ENCODE data around the gene HBQ1.
"Not testable (repeated sequence)": the region's sequence is repeated elsewhere in the genome, so short reads cannot be mapped to it uniquely, and the experiment has no call there.

The HBQ1 gene

DNA sequence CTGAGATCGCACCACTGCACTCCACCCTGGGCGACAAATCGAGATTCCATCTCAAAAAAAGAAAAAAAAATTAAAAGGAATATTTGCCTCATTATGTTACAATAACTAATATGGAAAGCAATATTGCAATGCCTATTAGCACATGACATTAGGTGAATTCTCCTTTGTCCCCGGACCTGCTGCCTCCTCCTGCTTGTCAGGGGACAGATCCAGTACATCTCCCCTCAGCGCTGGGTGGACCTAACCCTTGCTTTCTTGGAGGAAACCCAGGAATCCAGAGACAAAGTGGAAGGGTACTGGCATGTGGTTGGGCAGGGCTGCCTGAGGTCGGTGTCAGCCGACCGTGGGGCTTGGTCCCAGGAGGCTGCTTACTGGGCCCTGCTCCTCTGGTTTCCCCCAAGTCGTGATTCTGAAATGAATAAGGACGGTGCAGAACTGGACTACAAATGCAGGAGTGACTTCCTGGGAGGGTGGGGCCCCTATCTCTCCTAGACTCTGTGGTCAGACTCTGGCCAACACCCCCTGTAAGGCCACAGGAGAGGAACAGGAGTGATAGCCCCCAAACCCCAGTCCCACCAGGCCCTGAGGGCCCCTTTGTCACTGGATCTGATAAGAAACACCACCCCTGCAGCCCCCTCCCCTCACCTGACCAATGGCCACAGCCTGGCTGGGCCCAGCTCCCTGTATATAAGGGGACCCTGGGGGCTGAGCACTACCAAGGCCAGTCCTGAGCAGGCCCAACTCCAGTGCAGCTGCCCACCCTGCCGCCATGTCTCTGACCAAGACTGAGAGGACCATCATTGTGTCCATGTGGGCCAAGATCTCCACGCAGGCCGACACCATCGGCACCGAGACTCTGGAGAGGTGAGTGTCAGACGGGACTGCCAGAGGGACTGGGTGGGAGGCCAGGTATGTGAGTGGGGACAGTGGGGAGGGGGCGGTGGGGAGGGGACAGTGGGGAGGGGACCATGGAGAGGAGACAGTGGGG is 27.8 kb upstream of the HBQ1 start, which contains the start of gene HBZ:
HBZ (plus strand) TSS at position 504 of the 988 bp plus-strand sequence; CDS start at position 770, 266 bp downstream.
- Histone ChIP-seq H3K27me3 (ENCODE audit: low read depth) (peaks cover 2% of the 10 kb centered on the region; the same call in 1 of the 2 replicates), H3K9me3 (no peaks in the 10 kb centered on the region), H3K4me1 (peaks cover 5% of the 10 kb centered on the region), H3K4me3 (no peak within 1 kb of the TSS), H3K36me3 (replicated peaks) (no peaks in the 10 kb centered on the region)
- in situ Hi-C loops (cut with MboI; ENCODE audit: low sequenced_read_pairs): no loop called here
- DNase-seq (ENCODE audit: low spot score in 2 of 2): no peak

DNA sequence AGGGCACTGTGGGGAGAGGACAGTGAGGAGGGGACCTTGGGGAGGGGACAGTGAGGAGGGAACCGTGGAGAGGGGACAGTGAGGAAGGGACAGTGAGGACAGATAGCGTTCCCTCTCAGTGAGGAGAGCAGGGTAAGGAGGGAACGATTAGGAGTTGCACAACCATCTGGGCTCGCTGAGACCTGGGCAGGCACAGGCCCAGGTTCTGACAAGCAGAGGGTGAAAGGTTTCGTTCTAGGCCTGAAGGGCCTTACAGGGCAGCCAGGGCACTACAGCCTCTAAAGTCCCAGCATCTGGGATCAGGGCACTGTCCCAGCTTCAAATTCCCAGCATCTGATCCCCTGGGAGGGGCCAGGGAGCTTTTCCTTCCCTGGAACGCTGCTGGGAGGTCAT is 27.1 kb upstream of the HBQ1 start:
- H3K27me3 ChIP-seq (ENCODE audit: low read depth); H3K9me3 ChIP-seq; in situ Hi-C loops (cut with MboI; ENCODE audit: low sequenced_read_pairs); H3K4me1 ChIP-seq; DNase-seq (ENCODE audit: low spot score in 2 of 2); H3K36me3 ChIP-seq (replicated peaks); H3K4me3 ChIP-seq: not testable (repeated sequence)

DNA sequence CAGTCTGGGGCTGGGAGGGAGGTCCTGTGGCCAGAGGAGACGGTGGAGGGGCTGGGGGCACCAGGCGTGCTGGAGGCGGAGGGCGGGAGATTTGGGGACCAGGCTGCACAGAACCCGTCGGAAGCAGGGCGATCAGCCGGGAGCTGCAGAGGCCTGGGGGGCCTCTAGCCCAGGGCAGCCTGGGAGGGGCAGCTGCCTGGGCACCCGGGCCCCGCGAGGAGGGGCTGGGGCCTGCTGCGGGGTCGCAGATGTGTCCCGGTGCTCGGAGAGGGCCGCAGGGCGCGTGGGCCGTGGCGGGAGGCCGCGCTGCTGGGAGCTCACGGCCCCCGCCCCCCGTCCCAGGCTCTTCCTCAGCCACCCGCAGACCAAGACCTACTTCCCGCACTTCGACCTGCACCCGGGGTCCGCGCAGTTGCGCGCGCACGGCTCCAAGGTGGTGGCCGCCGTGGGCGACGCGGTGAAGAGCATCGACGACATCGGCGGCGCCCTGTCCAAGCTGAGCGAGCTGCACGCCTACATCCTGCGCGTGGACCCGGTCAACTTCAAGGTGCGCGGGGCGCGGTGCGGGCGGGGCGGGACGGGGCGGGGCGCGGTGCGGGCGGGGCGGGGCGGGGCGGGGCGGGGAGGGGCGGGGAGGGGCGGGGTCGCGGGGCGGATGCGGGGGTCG is 26.6 kb upstream of the HBQ1 start:
- H3K4me1 ChIP-seq; H3K9me3 ChIP-seq; DNase-seq (ENCODE audit: low spot score in 2 of 2); H3K36me3 ChIP-seq (replicated peaks); in situ Hi-C loops (cut with MboI; ENCODE audit: low sequenced_read_pairs); H3K27me3 ChIP-seq (ENCODE audit: low read depth); H3K4me3 ChIP-seq: not testable (repeated sequence)

DNA sequence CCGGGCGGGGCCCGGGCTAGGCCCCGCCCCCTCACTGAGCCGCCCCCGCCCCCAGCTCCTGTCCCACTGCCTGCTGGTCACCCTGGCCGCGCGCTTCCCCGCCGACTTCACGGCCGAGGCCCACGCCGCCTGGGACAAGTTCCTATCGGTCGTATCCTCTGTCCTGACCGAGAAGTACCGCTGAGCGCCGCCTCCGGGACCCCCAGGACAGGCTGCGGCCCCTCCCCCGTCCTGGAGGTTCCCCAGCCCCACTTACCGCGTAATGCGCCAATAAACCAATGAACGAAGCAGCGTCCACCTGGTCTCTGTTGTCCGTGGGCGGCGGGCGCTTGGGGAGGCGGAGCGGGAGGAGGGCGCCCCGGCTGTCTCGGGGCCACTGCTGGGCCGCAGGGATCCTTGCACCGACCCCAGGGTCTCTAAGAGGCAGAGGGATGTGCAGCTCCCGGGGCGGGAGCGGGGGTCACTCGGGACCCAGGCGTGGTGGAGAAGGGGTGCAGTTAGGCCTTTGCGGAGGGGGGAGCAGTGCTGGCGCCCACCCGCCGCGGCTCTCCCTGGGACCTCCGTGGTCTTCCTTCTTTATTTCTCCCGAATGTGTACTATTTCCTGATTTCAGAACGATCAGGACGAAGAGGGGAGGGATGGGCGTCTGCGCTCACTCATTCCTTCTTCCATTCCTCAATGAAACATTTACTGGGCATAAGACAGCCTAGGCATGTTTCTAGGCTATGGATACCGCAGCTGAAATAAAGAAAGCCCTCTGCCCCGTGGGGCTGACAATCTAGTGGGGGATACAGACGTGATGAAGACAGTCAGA is 25.8 kb upstream of the HBQ1 start:
- Histone ChIP-seq H3K9me3 (no peaks in the 10 kb centered on the region), H3K27me3 (ENCODE audit: low read depth) (peaks cover 2% of the 10 kb centered on the region; the same call in 1 of the 2 replicates), H3K36me3 (replicated peaks) (no peaks in the 10 kb centered on the region), H3K4me1 (peaks cover 5% of the 10 kb centered on the region), H3K4me3 (peak overlapping the region; percentile 50)
- in situ Hi-C loops (cut with MboI; ENCODE audit: low sequenced_read_pairs): no loop called here
- DNase-seq (ENCODE audit: low spot score in 2 of 2): peak; percentile 38 to 72

DNA sequence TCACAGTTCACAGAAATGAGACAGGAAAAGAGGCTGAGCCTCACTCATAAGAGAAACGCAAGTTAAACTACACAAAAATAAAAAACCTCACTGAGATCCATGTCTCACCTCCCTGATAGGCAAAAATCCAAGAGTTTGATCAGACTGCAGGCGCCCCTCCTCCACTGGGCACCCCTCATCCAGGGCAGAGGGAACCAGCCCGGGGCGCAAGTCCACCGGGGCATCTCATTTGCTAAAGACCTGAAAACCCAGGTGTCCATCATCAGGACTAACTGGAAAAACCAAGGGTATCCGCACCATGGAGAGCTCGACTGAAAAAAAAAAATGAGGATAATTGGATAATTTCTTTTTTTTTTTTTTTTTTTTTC is 25.2 kb upstream of the HBQ1 start:
- Histone ChIP-seq H3K4me3 (peak overlapping the region; percentile 50), H3K4me1 (peaks cover 5% of the 10 kb centered on the region), H3K27me3 (ENCODE audit: low read depth) (no peaks in the 10 kb centered on the region; the same call in 1 of the 2 replicates), H3K36me3 (replicated peaks) (no peaks in the 10 kb centered on the region), H3K9me3 (no peaks in the 10 kb centered on the region)
- DNase-seq (ENCODE audit: low spot score in 2 of 2): no peak
- in situ Hi-C loops (cut with MboI; ENCODE audit: low sequenced_read_pairs): no loop called here

DNA sequence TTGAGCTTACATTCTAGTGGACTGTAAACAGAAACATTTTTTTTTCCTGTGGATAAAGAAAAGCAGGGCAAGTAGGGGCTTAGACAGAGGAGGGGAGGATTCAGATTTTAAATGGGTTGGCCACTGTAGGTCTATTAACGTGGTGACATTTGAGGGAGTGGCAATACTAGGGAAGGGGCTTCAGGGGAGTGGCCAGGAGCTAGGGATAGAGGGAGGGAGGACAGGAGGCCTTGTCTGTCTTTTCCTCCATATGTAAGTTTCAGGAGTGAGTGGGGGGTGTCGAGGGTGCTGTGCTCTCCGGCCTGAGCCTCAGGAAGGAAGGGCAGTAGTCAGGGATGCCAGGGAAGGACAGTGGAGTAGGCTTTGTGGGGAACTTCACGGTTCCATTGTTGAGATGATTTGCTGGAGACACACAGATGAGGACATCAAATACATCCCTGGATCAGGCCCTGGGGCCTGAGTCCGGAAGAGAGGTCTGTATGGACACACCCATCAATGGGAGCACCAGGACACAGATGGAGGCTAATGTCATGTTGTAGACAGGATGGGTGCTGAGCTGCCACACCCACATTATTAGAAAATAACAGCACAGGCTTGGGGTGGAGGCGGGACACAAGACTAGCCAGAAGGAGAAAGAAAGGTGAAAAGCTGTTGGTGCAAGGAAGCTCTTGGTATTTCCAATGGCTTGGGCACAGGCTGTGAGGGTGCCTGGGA is 21.0 kb upstream of the HBQ1 start:
- in situ Hi-C loops (cut with MboI; ENCODE audit: low sequenced_read_pairs): no loop called here
- Histone ChIP-seq H3K4me3 (no peak overlapping the region), H3K36me3 (replicated peaks) (no peaks in the 10 kb centered on the region), H3K9me3 (no peaks in the 10 kb centered on the region), H3K27me3 (ENCODE audit: low read depth) (no peaks in the 10 kb centered on the region), H3K4me1 (peaks cover 5% of the 10 kb centered on the region)
- peak in 1 of 2 experiments; percentile 13 for DNase-seq (ENCODE audit: low spot score in 2 of 2)

DNA sequence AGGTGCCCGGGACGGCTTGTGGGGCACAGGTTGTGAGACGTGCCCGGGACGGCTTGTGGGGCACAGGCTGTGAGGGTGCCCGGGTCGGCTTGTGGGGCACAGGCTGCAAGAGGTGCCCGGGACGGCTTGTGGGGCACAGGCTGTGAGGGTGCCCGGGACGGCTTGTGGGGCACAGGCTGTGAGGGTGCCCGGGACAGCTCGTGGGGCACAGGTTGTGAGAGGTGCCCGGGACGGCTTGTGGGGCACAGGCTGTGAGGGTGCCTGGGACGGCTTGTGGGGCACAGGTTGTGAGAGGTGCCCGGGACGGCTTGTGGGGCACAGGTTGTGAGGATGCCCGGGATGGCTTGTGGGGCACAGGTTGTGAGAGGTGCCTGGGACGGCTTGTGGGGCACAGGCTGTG is 20.0 kb upstream of the HBQ1 start:
- H3K4me1 ChIP-seq; H3K27me3 ChIP-seq (ENCODE audit: low read depth): not testable (repeated sequence)

DNA sequence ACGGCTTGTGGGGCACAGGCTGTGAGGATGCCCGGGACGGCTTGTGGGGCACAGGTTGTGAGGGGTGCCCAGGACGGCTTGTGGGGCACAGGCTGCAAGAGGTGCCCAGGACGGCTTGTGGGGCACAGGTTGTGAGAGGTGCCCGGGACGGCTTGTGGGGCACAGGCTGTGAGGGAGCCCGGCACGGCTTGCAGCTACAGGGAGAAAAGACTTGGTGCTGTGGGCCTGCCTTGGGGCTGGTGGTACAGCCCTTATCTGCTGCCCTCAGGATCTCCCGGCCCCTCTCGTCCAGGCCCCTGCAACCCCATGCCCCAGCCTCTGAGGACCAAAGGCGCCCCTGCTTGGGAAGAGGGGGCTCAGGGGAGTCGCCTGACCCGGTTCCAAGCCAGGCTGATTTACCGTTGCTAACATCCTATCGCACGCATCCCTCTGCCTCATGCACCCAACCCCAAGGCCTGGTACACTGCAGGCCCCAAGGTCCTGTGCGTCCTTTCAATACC is 19.5 kb upstream of the HBQ1 start:
- no peaks in the 10 kb centered on the region for H3K9me3 ChIP-seq
- in situ Hi-C loops (cut with MboI; ENCODE audit: low sequenced_read_pairs): no loop called here
- DNase-seq (ENCODE audit: low spot score in 2 of 2): no peak
- H3K4me3 ChIP-seq: no peak overlapping the region
- no peaks in the 10 kb centered on the region for H3K36me3 ChIP-seq (replicated peaks)
- H3K27me3 ChIP-seq (ENCODE audit: low read depth): no peaks in the 10 kb centered on the region
- H3K4me1 ChIP-seq: no peaks in the 10 kb centered on the region

More for the DNA sequence above, 20.0 kb upstream of the HBQ1 start:
- H3K4me3 ChIP-seq; H3K36me3 ChIP-seq (replicated peaks); DNase-seq (ENCODE audit: low spot score in 2 of 2); in situ Hi-C loops (cut with MboI; ENCODE audit: low sequenced_read_pairs); H3K9me3 ChIP-seq: not testable (repeated sequence)

DNA sequence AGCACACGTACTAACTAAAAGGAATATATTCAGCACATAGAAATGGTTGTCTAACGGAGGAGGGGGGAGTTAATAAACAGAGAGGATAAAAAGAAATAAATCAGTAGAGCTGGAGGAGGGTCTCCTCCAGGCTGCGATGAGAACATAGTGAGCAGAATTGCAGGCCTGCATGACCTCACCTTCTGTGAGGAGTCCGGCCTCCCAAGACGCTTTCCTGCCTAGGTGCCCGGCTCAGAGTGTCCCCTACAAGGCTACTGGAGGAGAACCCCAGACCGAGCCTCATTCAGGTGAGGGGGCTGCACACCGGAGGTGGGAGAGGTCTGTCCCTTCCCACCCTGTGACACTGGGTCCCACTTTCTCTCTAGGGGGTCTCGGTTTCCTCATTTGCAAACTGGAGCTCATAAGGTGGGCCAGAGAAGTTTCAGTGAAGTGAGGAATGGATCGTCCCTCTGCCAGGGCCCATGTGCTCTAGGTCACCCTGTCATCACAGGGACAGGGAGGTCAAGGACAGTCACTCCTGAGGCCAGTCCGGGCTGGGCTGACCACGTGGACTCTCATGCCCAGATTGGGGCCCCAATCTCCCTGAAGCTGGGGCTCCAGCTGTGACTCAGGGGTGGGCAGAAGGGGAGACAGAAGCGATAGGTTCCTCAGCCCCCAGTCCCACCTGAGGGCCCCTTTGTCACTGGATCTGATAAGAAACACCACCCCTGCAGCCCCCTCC is 17.8 kb upstream of the HBQ1 start:
- no peaks in the 10 kb centered on the region for H3K36me3 ChIP-seq (replicated peaks)
- in situ Hi-C loops (cut with MboI; ENCODE audit: low sequenced_read_pairs): no loop called here
- no peak for DNase-seq (ENCODE audit: low spot score in 2 of 2)
- no peaks in the 10 kb centered on the region for H3K9me3 ChIP-seq
- no peak overlapping the region for H3K4me3 ChIP-seq
- no peaks in the 10 kb centered on the region for H3K4me1 ChIP-seq
- H3K27me3 ChIP-seq (ENCODE audit: low read depth): no peaks in the 10 kb centered on the region

DNA sequence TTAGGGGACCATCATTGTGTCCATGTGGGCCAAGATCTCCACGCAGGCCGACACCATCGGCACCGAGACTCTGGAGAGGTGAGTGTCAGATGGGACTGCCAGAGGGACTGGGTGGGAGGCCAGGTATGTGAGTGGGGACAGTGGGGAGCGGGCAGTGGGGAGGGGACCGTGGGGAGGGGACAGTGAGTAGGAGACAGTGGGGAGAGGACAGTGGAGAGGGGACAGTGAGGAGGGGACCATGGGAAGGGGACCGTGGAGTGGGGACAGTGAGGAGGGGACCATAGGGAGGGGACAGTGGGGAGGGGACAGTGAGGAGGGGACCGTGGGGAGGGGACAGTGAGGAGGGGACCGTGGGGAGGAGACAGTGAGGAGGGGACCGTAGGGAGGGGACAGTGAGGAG is 17.1 kb upstream of the HBQ1 start:
- H3K4me1 ChIP-seq; H3K36me3 ChIP-seq (replicated peaks); DNase-seq (ENCODE audit: low spot score in 2 of 2); H3K4me3 ChIP-seq; H3K27me3 ChIP-seq (ENCODE audit: low read depth); H3K9me3 ChIP-seq; in situ Hi-C loops (cut with MboI; ENCODE audit: low sequenced_read_pairs): not testable (repeated sequence)

DNA sequence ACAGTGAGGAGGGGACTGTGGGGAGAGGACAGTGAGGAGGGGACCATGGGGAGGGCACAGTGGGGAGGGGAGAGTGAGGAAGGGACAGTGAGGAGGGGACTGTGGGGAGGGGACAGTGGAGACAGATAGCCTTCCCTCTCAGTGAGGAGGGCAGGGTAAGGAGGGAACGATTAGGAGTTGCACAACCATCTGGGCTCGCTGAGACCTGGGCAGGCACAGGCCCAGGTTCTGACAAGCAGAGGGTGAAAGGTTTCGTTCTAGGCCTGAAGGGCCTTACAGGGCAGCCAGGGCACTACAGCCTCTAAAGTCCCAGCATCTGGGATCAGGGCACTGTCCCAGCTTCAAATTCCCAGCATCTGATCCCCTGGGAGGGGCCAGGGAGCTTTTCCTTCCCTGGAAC is 16.6 kb upstream of the HBQ1 start:
- H3K27me3 ChIP-seq (ENCODE audit: low read depth); in situ Hi-C loops (cut with MboI; ENCODE audit: low sequenced_read_pairs); H3K36me3 ChIP-seq (replicated peaks); DNase-seq (ENCODE audit: low spot score in 2 of 2); H3K4me3 ChIP-seq; H3K9me3 ChIP-seq; H3K4me1 ChIP-seq: not testable (repeated sequence)

DNA sequence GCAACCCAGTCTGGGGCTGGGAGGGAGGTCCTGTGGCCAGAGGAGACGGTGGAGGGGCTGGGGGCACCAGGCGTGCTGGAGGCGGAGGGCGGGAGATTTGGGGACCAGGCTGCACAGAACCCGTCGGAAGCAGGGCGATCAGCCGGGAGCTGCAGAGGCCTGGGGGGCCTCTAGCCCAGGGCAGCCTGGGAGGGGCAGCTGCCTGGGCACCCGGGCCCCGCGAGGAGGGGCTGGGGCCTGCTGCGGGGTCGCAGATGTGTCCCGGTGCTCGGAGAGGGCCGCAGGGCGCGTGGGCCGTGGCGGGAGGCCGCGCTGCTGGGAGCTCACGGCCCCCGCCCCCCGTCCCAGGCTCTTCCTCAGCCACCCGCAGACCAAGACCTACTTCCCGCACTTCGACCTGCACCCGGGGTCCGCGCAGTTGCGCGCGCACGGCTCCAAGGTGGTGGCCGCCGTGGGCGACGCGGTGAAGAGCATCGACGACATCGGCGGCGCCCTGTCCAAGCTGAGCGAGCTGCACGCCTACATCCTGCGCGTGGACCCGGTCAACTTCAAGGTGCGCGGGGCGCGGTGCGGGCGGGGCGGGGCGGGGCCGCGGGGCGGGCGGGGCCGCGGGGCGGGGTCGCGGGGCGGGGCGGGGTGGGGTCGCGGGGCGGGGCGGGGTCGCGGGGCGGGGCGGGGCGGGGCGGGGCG is 16.0 kb upstream of the HBQ1 start:
- in situ Hi-C loops (cut with MboI; ENCODE audit: low sequenced_read_pairs); H3K36me3 ChIP-seq (replicated peaks); H3K4me3 ChIP-seq; H3K27me3 ChIP-seq (ENCODE audit: low read depth); H3K9me3 ChIP-seq; H3K4me1 ChIP-seq; DNase-seq (ENCODE audit: low spot score in 2 of 2): not testable (repeated sequence)

Measured in HAP-1 (cell line).